H1 (cell line): ENCODE data around the gene HLA-F.

Source experiments
- EGR1 ChIP-seq: IDR thresholded peaks from 2 replicates; pipeline ENCODE4 v1.6.1; 2011; ENCODE audit warnings: low read depth, low read length, borderline replicate concordance
- RAD21 ChIP-seq, 2 experiments: IDR thresholded peaks in 1 of 2; conservative IDR thresholded peaks in 1 of 2; 2 replicates each; pipeline ENCODE4 v1.6.1; 2011; ENCODE audit warnings: low read depth in 2 of 2, low read length in 2 of 2, improper control_type of control experiment in 1 of 2, inconsistent platforms in 1 of 2, mild to moderate bottlenecking in 1 of 2, moderate library complexity in 1 of 2
- RXRA ChIP-seq: IDR thresholded peaks from 2 replicates; pipeline ENCODE4 v1.6.1; 2011; ENCODE audit warnings: low read depth, mild to moderate bottlenecking, low read length, moderate library complexity; ENCODE audit not compliant: insufficient read depth
- YY1 ChIP-seq: IDR thresholded peaks from 2 replicates; pipeline ENCODE4 v1.6.1; 2011; ENCODE audit warnings: low read depth, mild to moderate bottlenecking, low read length

DNA sequence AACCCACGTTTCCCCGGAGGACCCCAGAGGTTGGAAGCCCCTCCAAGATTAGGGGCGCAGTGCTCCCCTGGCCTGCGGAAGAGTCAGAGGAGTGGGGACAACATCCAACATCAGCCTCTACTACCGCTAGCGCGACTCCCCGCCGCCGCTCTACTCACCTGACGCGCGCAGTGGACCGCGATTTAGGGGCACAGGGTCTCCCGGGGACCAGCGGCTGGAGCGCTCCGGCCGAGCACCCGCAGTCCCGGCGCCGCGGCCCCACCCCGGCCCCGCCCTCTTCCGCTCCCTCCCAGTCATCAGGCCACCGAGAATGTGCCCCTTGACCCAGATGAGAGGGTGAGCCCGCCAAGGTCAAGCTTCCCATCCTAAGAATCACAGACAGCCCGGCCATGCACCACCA is 42.3 kb upstream of the HLA-F start, which contains the start of gene ZFP57:
- TF ChIP-seq EGR1 (no peak), YY1 (no peak), RXRA (no peak), RAD21 (IDR thresholded peaks at IDR 0.05 in 1 of 2, conservative IDR thresholded peaks at IDR 0.05 in 1 of 2; ENCODE audit: low read depth in 2 of 2, low read length in 2 of 2) (no peak)
